ENCODE data around the gene MYOM1.
"Not testable (repeated sequence)": the region's sequence is repeated elsewhere in the genome, so short reads cannot be mapped to it uniquely, and the experiment has no call there.

The MYOM1 gene

GRCh38 chr18:3212657-3213056, 7.1 kb downstream of the MYOM1 start:
- H3K4me3 ChIP-seq (ENCODE audit: low read depth, low read length) = no peak overlapping the region
- no peak for TF ChIP-seq CTCF (IDR thresholded peaks at IDR 0.05; ENCODE audit: low read depth, low read length, missing control alignments)
- no peak for DNase-seq (ENCODE audit: low read depth)

- DNase-seq (ENCODE audit: low read depth) = no peak
Measured at GRCh38 chr18:3211236-3211992, 8.4 kb downstream of the MYOM1 start.

GRCh38 chr18:3209859-3210569, 9.8 kb downstream of the MYOM1 start:
- DNase-seq (ENCODE audit: low read depth) = no peak
- H3K4me3 ChIP-seq (ENCODE audit: low read depth, low read length) = no peak overlapping the region
- TF ChIP-seq CTCF (IDR thresholded peaks at IDR 0.05; ENCODE audit: low read depth, low read length, missing control alignments) = no peak

More at GRCh38 chr18:3211236-3211992, 8.4 kb downstream of the MYOM1 start:
- H3K4me3 ChIP-seq (ENCODE audit: low read depth, low read length) = no peak overlapping the region
- TF ChIP-seq CTCF (IDR thresholded peaks at IDR 0.05; ENCODE audit: low read depth, low read length, missing control alignments) = no peak

- no peak for DNase-seq (ENCODE audit: low read depth)
- H3K4me3 ChIP-seq (ENCODE audit: low read depth, low read length) = no peak overlapping the region
- TF ChIP-seq CTCF (IDR thresholded peaks at IDR 0.05; ENCODE audit: low read depth, low read length, missing control alignments) = no peak
Measured at GRCh38 chr18:3207565-3207964, 12.2 kb downstream of the MYOM1 start.

GRCh38 chr18:3205239-3205638, 14.5 kb downstream of the MYOM1 start:
- DNase-seq (ENCODE audit: low read depth) = no peak
- TF ChIP-seq CTCF (IDR thresholded peaks at IDR 0.05; ENCODE audit: low read depth, low read length, missing control alignments) = no peak
- no peak overlapping the region for H3K4me3 ChIP-seq (ENCODE audit: low read depth, low read length)

- no peak for TF ChIP-seq CTCF (IDR thresholded peaks at IDR 0.05; ENCODE audit: low read depth, low read length, missing control alignments)
- H3K4me3 ChIP-seq (ENCODE audit: low read depth, low read length) = no peak overlapping the region
- DNase-seq (ENCODE audit: low read depth) = no peak
Measured at GRCh38 chr18:3199942-3200645, 19.7 kb downstream of the MYOM1 start.

GRCh38 chr18:3198260-3198860, 21.4 kb downstream of the MYOM1 start:
- H3K4me3 ChIP-seq (ENCODE audit: low read depth, low read length); DNase-seq (ENCODE audit: low read depth): not testable (repeated sequence)
